ENCODE results near the gene NRDC. TPM values are rescaled to one million over a fixed set of nuclear protein-coding genes. Genes with fewer than 3 reads are reported as not detected.

Gene NRDC
- total and polyA plus RNA-seq, 7 experiments from 2014 or later = 58.5 to 194 (median 100) TPM

GRCh38 chr1:51850420-51851223 lies 27.9 kb downstream of the NRDC start:
- no peak overlapping the region for H3K27ac Mint-ChIP-seq
- ATAC-seq (no peak), DNase-seq (no peak)
- no peak overlapping the region for H3K4me3 Mint-ChIP-seq
- H3K9me3 ChIP-seq (ENCODE audit: control insufficient read depth in 2 of 3, low read length in 3 of 3) = no peaks in the 10 kb centered on the region
- no peaks in the 10 kb centered on the region for H3K4me1 ChIP-seq (ENCODE audit: control insufficient read depth in 2 of 2, insufficient read depth in 2 of 2, low read length in 2 of 2)
- no peaks in the 10 kb centered on the region for H3K9me3 Mint-ChIP-seq
- H3K27ac ChIP-seq (ENCODE audit: low read depth, low read length) = no peak overlapping the region
- H3K4me1 Mint-ChIP-seq = peaks cover 0 to 19% (median 11%) of the 10 kb centered on the region in 7 donors
- no peaks in the 10 kb centered on the region for H3K27me3 ChIP-seq (ENCODE audit: control insufficient read depth in 2 of 2, insufficient read depth in 2 of 2, low read length in 2 of 2)
- POLR2A ChIA-PET = no interaction called here
- H3K4me3 ChIP-seq (ENCODE audit: low read length) = no peak overlapping the region
- peaks cover 0 to 9% (median 0%) of the 10 kb centered on the region in 3 experiments for H3K36me3 ChIP-seq (ENCODE audit: control insufficient read depth in 2 of 3, insufficient read depth in 3 of 3, low read length in 3 of 3)
- H3K27me3 Mint-ChIP-seq = no peaks in the 10 kb centered on the region
- peaks cover 0 to 24% (median 10%) of the 10 kb centered on the region in 5 donors for H3K36me3 Mint-ChIP-seq
- intact Hi-C loops (cut with micrococcal nuclease) = no loop called here
- CTCF ChIA-PET = no interaction called here

- peaks cover 17 to 39% (median 31%) of the 10 kb centered on the region in 7 donors for H3K4me1 Mint-ChIP-seq
- ATAC-seq (no peak), DNase-seq (no peak)
- H3K27ac ChIP-seq (ENCODE audit: low read depth, low read length) = no peak overlapping the region
- H3K27ac Mint-ChIP-seq = no peak overlapping the region
- no peaks in the 10 kb centered on the region for H3K4me1 ChIP-seq (ENCODE audit: control insufficient read depth in 2 of 2, insufficient read depth in 2 of 2, low read length in 2 of 2)
- no peaks in the 10 kb centered on the region for H3K9me3 ChIP-seq (ENCODE audit: control insufficient read depth in 2 of 3, low read length in 3 of 3)
- ChIA-PET CTCF (interaction anchor here (0.7 to 1.2 kb wide), 2 partner anchors 142 to 154 kb away, joined by 3 read pairs; no protein-coding TSS in a partner anchor), POLR2A (no interaction called here)
- no peaks in the 10 kb centered on the region for H3K27me3 Mint-ChIP-seq
- peaks cover 0 to 21% (median 12%) of the 10 kb centered on the region in 5 donors for H3K36me3 Mint-ChIP-seq
- H3K4me3 ChIP-seq (ENCODE audit: low read length) = no peak overlapping the region
- no peak overlapping the region for H3K4me3 Mint-ChIP-seq
- H3K9me3 Mint-ChIP-seq = peaks cover 0 to 2% (median 0%) of the 10 kb centered on the region in 11 donors
- no peaks in the 10 kb centered on the region for H3K27me3 ChIP-seq (ENCODE audit: control insufficient read depth in 2 of 2, insufficient read depth in 2 of 2, low read length in 2 of 2)
- intact Hi-C loops (cut with micrococcal nuclease) = no loop called here
- no peaks in the 10 kb centered on the region for H3K36me3 ChIP-seq (ENCODE audit: control insufficient read depth in 2 of 3, insufficient read depth in 3 of 3, low read length in 3 of 3)
Measured at GRCh38 chr1:51847294-51847920, 31.1 kb downstream of the NRDC start.

- ATAC-seq = no peak
- H3K27me3 Mint-ChIP-seq = no peaks in the 10 kb centered on the region
- Histone ChIP-seq H3K27ac (ENCODE audit: low read depth, low read length) (no peak overlapping the region), H3K9me3 (ENCODE audit: control insufficient read depth in 2 of 3, low read length in 3 of 3) (no peaks in the 10 kb centered on the region), H3K36me3 (ENCODE audit: control insufficient read depth in 2 of 3, insufficient read depth in 3 of 3, low read length in 3 of 3) (no peaks in the 10 kb centered on the region), H3K27me3 (ENCODE audit: control insufficient read depth in 2 of 2, insufficient read depth in 2 of 2, low read length in 2 of 2) (no peaks in the 10 kb centered on the region), H3K4me3 (ENCODE audit: low read length) (no peak overlapping the region), H3K4me1 (ENCODE audit: control insufficient read depth in 2 of 2, insufficient read depth in 2 of 2, low read length in 2 of 2) (no peaks in the 10 kb centered on the region)
- DNase-seq = no peak
- CTCF ChIA-PET = no interaction called here
- H3K36me3 Mint-ChIP-seq = peaks cover 10 to 27% (median 26%) of the 10 kb centered on the region in 5 donors
- POLR2A ChIA-PET = no interaction called here
- peak overlapping the region in 2 of 9 donors; percentile 31 to 86 for H3K27ac Mint-ChIP-seq
- H3K4me3 Mint-ChIP-seq = no peak overlapping the region
- peaks cover 20 to 47% (median 40%) of the 10 kb centered on the region in 7 donors for H3K4me1 Mint-ChIP-seq
- peaks cover 0 to 2% (median 0%) of the 10 kb centered on the region in 11 donors for H3K9me3 Mint-ChIP-seq
- intact Hi-C loops (cut with micrococcal nuclease) = no loop called here
Measured at GRCh38 chr1:51843948-51844347, 34.6 kb downstream of the NRDC start.

- H3K27me3 Mint-ChIP-seq = no peaks in the 10 kb centered on the region
- peaks cover 24 to 52% (median 40%) of the 10 kb centered on the region in 7 donors for H3K4me1 Mint-ChIP-seq
- no peak overlapping the region for H3K27ac ChIP-seq (ENCODE audit: low read depth, low read length)
- H3K27me3 ChIP-seq (ENCODE audit: control insufficient read depth in 2 of 2, insufficient read depth in 2 of 2, low read length in 2 of 2) = no peaks in the 10 kb centered on the region
- no peak overlapping the region for H3K4me3 Mint-ChIP-seq
- ChIA-PET CTCF (no interaction called here), POLR2A (no interaction called here)
- H3K9me3 Mint-ChIP-seq = peaks cover 0 to 2% (median 0%) of the 10 kb centered on the region in 11 donors
- no peak for DNase-seq
- no peak for ATAC-seq
- no peaks in the 10 kb centered on the region for H3K9me3 ChIP-seq (ENCODE audit: control insufficient read depth in 2 of 3, low read length in 3 of 3)
- H3K4me3 ChIP-seq (ENCODE audit: low read length) = no peak overlapping the region
- H3K36me3 Mint-ChIP-seq = peaks cover 10 to 37% (median 25%) of the 10 kb centered on the region in 5 donors
- no peaks in the 10 kb centered on the region for H3K36me3 ChIP-seq (ENCODE audit: control insufficient read depth in 2 of 3, insufficient read depth in 3 of 3, low read length in 3 of 3)
- no peak overlapping the region for H3K27ac Mint-ChIP-seq
- no peaks in the 10 kb centered on the region for H3K4me1 ChIP-seq (ENCODE audit: control insufficient read depth in 2 of 2, insufficient read depth in 2 of 2, low read length in 2 of 2)
- intact Hi-C loops (cut with micrococcal nuclease) = no loop called here
Measured at GRCh38 chr1:51842261-51842660, 36.3 kb downstream of the NRDC start.

- CTCF ChIA-PET = no interaction called here
- DNase-seq (no peak), ATAC-seq (no peak)
- H3K9me3 ChIP-seq (ENCODE audit: control insufficient read depth in 2 of 3, low read length in 3 of 3) = no peaks in the 10 kb centered on the region
- POLR2A ChIA-PET = no interaction called here
- intact Hi-C loops (cut with micrococcal nuclease) = no loop called here
- no peaks in the 10 kb centered on the region for H3K27me3 Mint-ChIP-seq
- no peak overlapping the region for H3K4me3 Mint-ChIP-seq
- H3K27ac ChIP-seq (ENCODE audit: low read depth, low read length) = no peak overlapping the region
- peaks cover 24 to 51% (median 40%) of the 10 kb centered on the region in 7 donors for H3K4me1 Mint-ChIP-seq
- H3K4me1 ChIP-seq (ENCODE audit: control insufficient read depth in 2 of 2, insufficient read depth in 2 of 2, low read length in 2 of 2) = no peaks in the 10 kb centered on the region
- H3K4me3 ChIP-seq (ENCODE audit: low read length) = no peak overlapping the region
- peaks cover 10 to 33% (median 20%) of the 10 kb centered on the region in 5 donors for H3K36me3 Mint-ChIP-seq
- no peaks in the 10 kb centered on the region for H3K27me3 ChIP-seq (ENCODE audit: control insufficient read depth in 2 of 2, insufficient read depth in 2 of 2, low read length in 2 of 2)
- H3K27ac Mint-ChIP-seq = peak overlapping the region in 1 of 9 donors; percentile 20
- H3K36me3 ChIP-seq (ENCODE audit: control insufficient read depth in 2 of 3, insufficient read depth in 3 of 3, low read length in 3 of 3) = peaks cover 0 to 5% (median 0%) of the 10 kb centered on the region in 3 experiments
- peaks cover 0 to 2% (median 0%) of the 10 kb centered on the region in 11 donors for H3K9me3 Mint-ChIP-seq
Measured at GRCh38 chr1:51840743-51841461, 37.6 kb downstream of the NRDC start.

- Mint-ChIP-seq H3K36me3 (peaks cover 10 to 32% (median 18%) of the 10 kb centered on the region in 5 donors), H3K27me3 (no peaks in the 10 kb centered on the region), H3K4me3 (no peak overlapping the region), H3K27ac (no peak overlapping the region), H3K9me3 (peaks cover 0 to 2% (median 0%) of the 10 kb centered on the region in 11 donors), H3K4me1 (peaks cover 24 to 44% (median 36%) of the 10 kb centered on the region in 7 donors)
- Histone ChIP-seq H3K4me3 (ENCODE audit: low read length) (no peak overlapping the region), H3K9me3 (ENCODE audit: control insufficient read depth in 2 of 3, low read length in 3 of 3) (no peaks in the 10 kb centered on the region), H3K27me3 (ENCODE audit: control insufficient read depth in 2 of 2, insufficient read depth in 2 of 2, low read length in 2 of 2) (no peaks in the 10 kb centered on the region), H3K36me3 (ENCODE audit: control insufficient read depth in 2 of 3, insufficient read depth in 3 of 3, low read length in 3 of 3) (peaks cover 0 to 10% (median 0%) of the 10 kb centered on the region in 3 experiments), H3K27ac (ENCODE audit: low read depth, low read length) (no peak overlapping the region), H3K4me1 (ENCODE audit: control insufficient read depth in 2 of 2, insufficient read depth in 2 of 2, low read length in 2 of 2) (no peaks in the 10 kb centered on the region)
- ChIA-PET CTCF (no interaction called here), POLR2A (no interaction called here)
- no peak for DNase-seq
- ATAC-seq = no peak
- intact Hi-C loops (cut with micrococcal nuclease) = no loop called here
Measured at GRCh38 chr1:51840182-51840581, 38.3 kb downstream of the NRDC start.

Data from naive thymus-derived CD4-positive, alpha-beta T cell (primary cell).